Measurements from ENCODE around the gene TMEM109. TPM values are rescaled to one million over a fixed set of nuclear protein-coding genes. Genes with fewer than 3 reads are reported as not detected.

Gene TMEM109
- total and polyA plus RNA-seq, 9 of the 15 experiments (the other 6 are each of a cell fraction or from before 2014, with no cell fraction given), result 9.2 to 71.3 (median 30.5) TPM

DNA sequence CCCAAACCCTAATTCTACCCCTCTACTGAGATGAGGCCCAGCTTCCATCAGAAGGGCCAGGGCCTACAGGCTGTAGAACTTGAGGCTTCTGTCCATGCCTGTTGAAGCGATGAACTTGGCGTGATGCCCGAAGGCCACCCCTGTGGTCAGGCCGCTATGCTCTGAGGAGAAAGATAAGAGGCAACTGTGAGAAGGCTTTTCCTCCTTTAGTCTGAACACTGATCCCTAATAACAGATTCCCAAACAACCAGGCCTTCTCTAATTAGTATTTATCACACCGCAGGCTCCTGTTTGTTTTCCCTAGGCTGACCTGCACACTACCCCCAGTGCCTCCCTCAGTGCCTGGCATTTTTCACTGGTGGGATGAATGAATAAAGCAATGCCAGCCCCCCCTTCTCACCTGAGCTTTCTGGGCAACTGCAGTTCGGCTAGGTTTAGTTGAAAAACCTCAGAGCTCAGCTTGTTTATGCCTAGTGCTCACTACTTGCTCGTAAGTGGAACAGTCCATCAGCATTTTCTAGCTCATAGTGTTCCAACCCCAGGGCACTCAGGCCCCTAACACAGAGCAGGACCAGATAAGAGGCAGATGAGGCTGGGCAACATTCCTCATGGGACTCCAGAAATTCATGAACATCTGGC, 22.7 kb upstream of the TMEM109 start (continued):
- TF ChIP-seq, protein P1, sequence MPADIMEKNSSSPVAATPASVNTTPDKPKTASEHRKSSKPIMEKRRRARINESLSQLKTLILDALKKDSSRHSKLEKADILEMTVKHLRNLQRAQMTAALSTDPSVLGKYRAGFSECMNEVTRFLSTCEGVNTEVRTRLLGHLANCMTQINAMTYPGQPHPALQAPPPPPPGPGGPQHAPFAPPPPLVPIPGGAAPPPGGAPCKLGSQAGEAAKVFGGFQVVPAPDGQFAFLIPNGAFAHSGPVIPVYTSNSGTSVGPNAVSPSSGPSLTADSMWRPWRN (IDR thresholded peaks at IDR 0.05; ENCODE audit: low read depth), result peak; percentile 62
- TF ChIP-seq TBP (optimal IDR thresholded peaks at IDR 0.05; ENCODE audit: low read depth, low read length) (no peak), NR4A1 (CRISPR knock-in tag; IDR thresholded peaks at IDR 0.05) (no peak), NR4A1 (tag; IDR thresholded peaks at IDR 0.05) (no peak), FOXM1 (IDR thresholded peaks at IDR 0.05; ENCODE audit: low read depth) (no peak; the same call in 1 of the 2 replicates), FOXM1 (CRISPR knock-in tag; IDR thresholded peaks at IDR 0.05; ENCODE audit: low read depth) (no peak), SETDB1 (IDR thresholded peaks at IDR 0.05; ENCODE audit: low read length) (no peak), SAFB2 (IDR thresholded peaks at IDR 0.05; ENCODE audit: borderline replicate concordance, low read depth, low read length, severe bottlenecking) (no peak), DPF2 (IDR thresholded peaks at IDR 0.05) (peak; percentile 85), HIVEP1 (CRISPR knock-in tag; IDR thresholded peaks at IDR 0.05) (no peak), NCOR1 (IDR thresholded peaks at IDR 0.05) (peak; percentile 78), EP400 (IDR thresholded peaks at IDR 0.05) (no peak)
- TF ChIP-seq, protein P2, sequence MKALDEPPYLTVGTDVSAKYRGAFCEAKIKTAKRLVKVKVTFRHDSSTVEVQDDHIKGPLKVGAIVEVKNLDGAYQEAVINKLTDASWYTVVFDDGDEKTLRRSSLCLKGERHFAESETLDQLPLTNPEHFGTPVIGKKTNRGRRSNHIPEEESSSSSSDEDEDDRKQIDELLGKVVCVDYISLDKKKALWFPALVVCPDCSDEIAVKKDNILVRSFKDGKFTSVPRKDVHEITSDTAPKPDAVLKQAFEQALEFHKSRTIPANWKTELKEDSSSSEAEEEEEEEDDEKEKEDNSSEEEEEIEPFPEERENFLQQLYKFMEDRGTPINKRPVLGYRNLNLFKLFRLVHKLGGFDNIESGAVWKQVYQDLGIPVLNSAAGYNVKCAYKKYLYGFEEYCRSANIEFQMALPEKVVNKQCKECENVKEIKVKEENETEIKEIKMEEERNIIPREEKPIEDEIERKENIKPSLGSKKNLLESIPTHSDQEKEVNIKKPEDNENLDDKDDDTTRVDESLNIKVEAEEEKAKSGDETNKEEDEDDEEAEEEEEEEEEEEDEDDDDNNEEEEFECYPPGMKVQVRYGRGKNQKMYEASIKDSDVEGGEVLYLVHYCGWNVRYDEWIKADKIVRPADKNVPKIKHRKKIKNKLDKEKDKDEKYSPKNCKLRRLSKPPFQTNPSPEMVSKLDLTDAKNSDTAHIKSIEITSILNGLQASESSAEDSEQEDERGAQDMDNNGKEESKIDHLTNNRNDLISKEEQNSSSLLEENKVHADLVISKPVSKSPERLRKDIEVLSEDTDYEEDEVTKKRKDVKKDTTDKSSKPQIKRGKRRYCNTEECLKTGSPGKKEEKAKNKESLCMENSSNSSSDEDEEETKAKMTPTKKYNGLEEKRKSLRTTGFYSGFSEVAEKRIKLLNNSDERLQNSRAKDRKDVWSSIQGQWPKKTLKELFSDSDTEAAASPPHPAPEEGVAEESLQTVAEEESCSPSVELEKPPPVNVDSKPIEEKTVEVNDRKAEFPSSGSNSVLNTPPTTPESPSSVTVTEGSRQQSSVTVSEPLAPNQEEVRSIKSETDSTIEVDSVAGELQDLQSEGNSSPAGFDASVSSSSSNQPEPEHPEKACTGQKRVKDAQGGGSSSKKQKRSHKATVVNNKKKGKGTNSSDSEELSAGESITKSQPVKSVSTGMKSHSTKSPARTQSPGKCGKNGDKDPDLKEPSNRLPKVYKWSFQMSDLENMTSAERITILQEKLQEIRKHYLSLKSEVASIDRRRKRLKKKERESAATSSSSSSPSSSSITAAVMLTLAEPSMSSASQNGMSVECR (CRISPR knock-in tag; IDR thresholded peaks at IDR 0.05), result no peak
- TF ChIP-seq, protein P3, sequence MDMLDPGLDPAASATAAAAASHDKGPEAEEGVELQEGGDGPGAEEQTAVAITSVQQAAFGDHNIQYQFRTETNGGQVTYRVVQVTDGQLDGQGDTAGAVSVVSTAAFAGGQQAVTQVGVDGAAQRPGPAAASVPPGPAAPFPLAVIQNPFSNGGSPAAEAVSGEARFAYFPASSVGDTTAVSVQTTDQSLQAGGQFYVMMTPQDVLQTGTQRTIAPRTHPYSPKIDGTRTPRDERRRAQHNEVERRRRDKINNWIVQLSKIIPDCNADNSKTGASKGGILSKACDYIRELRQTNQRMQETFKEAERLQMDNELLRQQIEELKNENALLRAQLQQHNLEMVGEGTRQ (CRISPR knock-in tag; IDR thresholded peaks at IDR 0.05), result no peak
- TF ChIP-seq, protein P4, sequence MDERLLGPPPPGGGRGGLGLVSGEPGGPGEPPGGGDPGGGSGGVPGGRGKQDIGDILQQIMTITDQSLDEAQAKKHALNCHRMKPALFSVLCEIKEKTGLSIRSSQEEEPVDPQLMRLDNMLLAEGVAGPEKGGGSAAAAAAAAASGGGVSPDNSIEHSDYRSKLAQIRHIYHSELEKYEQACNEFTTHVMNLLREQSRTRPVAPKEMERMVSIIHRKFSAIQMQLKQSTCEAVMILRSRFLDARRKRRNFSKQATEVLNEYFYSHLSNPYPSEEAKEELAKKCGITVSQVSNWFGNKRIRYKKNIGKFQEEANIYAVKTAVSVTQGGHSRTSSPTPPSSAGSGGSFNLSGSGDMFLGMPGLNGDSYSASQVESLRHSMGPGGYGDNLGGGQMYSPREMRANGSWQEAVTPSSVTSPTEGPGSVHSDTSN (CRISPR knock-in tag; IDR thresholded peaks at IDR 0.05; ENCODE audit: low read depth), result no peak
- TF ChIP-seq, protein P4 (tag; conservative IDR thresholded peaks at IDR 0.05; ENCODE audit: low read depth), result no peak
- TF ChIP-seq, protein P5, sequence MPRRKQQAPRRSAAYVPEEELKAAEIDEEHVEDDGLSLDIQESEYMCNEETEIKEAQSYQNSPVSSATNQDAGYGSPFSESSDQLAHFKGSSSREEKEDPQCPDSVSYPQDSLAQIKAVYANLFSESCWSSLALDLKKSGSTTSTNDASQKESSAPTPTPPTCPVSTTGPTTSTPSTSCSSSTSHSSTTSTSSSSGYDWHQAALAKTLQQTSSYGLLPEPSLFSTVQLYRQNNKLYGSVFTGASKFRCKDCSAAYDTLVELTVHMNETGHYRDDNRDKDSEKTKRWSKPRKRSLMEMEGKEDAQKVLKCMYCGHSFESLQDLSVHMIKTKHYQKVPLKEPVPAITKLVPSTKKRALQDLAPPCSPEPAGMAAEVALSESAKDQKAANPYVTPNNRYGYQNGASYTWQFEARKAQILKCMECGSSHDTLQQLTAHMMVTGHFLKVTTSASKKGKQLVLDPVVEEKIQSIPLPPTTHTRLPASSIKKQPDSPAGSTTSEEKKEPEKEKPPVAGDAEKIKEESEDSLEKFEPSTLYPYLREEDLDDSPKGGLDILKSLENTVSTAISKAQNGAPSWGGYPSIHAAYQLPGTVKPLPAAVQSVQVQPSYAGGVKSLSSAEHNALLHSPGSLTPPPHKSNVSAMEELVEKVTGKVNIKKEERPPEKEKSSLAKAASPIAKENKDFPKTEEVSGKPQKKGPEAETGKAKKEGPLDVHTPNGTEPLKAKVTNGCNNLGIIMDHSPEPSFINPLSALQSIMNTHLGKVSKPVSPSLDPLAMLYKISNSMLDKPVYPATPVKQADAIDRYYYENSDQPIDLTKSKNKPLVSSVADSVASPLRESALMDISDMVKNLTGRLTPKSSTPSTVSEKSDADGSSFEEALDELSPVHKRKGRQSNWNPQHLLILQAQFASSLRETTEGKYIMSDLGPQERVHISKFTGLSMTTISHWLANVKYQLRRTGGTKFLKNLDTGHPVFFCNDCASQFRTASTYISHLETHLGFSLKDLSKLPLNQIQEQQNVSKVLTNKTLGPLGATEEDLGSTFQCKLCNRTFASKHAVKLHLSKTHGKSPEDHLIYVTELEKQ (CRISPR knock-in tag; IDR thresholded peaks at IDR 0.05), result no peak

All from K562 (cell line).